SK-N-SH treated with all-trans-retinoic acid at 6 μM for 48 hours (cell line): ENCODE measurements around the gene GPC5.

Experiments
- ZC3H10 ChIP-seq: fragments of 250-450 bp; sonication (Bioruptor Pico); IDR thresholded peaks from 2 replicates; pipeline ENCODE4 v1.5.1; 2021; ENCODE audit warnings: mild to moderate bottlenecking, moderate library complexity
- ZFP3 ChIP-seq: fragments of 250-450 bp; sonication (Bioruptor Pico); IDR thresholded peaks from 2 replicates; pipeline ENCODE4 v1.5.0; 2020; ENCODE audit warnings: mild to moderate bottlenecking, moderate library complexity
- ZFP30 ChIP-seq: fragments of 450-650 bp; formaldehyde crosslinking; IDR thresholded peaks from 2 replicates; pipeline ENCODE4 v1.5.0; 2022; ENCODE audit warnings: mild to moderate bottlenecking, moderate library complexity

DNA sequence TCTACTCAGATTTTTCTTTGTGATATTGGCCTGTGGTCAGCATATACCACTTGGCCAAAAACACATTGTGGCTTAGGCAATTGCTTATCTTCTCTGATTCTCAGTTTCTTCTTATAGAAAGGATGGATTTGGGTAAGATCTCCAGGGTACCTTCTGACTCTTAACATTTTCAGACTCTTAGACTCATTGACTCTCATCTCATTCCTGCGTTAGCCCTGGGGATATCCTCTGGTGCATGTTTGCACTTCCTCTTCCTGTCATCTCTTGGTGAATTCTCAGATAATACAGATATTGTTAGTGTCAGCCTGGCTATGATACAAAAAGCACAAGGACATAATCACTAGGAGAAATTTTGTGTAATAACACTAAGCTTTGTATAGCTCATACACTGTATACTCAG, 1335.6 kb downstream of the GPC5 start:
- no peak for TF ChIP-seq ZFP3 (CRISPR knock-in tag)
- TF ChIP-seq ZC3H10, result no peak
- TF ChIP-seq ZFP30, result no peak
